Sigmoid colon (tissue), 4 donors: Measurements from ENCODE around the gene IQSEC3.
"Not testable (repeated sequence)": the region's sequence is repeated elsewhere in the genome, so short reads cannot be mapped to it uniquely, and the experiment has no call there.

Source experiments
- EP300 ChIP-seq, 4 donors: sonication (generic); formaldehyde crosslinking; IDR thresholded peaks; one replicate each; pipeline ENCODE4 v1.6.1; 2017; ENCODE audit warnings: antibody characterized with exemption in 4 of 4
- TF ChIP-seq, protein P1 (sequence below), 4 experiments: fragments of 450-650 bp in 3 of 4; fragments of 200-600 bp in 1 of 4; IDR thresholded peaks; one replicate each; pipeline ENCODE4 v1.5.1; 2016 to 2019; ENCODE audit warnings: antibody characterized with exemption in 4 of 4, mild to moderate bottlenecking in 3 of 4, moderate library complexity in 2 of 4

DNA sequence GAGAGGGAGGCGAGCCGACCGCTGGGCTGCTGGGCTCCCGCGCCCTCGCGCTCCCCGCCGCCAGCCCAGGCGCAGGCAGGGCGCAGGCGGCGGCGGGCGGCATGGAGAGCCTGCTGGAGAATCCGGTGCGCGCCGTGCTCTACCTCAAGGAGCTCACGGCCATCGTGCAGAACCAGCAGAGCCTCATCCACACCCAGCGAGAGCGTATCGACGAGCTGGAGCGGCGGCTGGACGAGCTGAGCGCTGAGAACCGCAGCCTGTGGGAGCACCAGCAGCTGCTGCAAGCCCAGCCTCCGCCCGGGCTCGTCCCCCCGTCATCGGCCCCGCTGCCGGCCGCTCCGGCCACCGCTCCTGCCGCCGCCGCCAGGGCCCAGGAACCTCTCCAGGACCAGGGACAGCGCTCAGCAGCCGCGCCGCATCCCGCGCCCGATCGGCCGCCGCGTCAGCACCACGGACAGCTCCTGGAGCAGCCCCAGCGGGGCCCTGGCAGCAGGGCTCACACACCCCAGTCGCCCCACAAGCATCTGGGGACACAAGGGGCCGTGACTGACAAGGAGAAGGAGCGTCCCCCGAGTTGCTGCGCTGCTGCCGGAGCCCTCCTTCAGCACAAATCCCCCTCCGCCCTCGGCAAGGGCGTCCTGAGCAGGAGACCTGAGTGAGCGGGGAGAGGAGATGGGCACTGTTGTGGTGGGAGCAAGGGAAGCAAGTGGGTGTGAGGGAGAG, 376 bp downstream of the IQSEC3 start:
- TF ChIP-seq, protein P1, sequence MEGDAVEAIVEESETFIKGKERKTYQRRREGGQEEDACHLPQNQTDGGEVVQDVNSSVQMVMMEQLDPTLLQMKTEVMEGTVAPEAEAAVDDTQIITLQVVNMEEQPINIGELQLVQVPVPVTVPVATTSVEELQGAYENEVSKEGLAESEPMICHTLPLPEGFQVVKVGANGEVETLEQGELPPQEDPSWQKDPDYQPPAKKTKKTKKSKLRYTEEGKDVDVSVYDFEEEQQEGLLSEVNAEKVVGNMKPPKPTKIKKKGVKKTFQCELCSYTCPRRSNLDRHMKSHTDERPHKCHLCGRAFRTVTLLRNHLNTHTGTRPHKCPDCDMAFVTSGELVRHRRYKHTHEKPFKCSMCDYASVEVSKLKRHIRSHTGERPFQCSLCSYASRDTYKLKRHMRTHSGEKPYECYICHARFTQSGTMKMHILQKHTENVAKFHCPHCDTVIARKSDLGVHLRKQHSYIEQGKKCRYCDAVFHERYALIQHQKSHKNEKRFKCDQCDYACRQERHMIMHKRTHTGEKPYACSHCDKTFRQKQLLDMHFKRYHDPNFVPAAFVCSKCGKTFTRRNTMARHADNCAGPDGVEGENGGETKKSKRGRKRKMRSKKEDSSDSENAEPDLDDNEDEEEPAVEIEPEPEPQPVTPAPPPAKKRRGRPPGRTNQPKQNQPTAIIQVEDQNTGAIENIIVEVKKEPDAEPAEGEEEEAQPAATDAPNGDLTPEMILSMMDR (IDR thresholded peaks at IDR 0.05) = not testable (repeated sequence)
- not testable (repeated sequence) for TF ChIP-seq EP300 (IDR thresholded peaks at IDR 0.05)
